Measurements from ENCODE around the gene ZNFX1.

Gene ZNFX1

GRCh38 chr20:49291200-49291599 is 13.3 kb upstream of the ZNFX1 start:
- no peak for DNase-seq

GRCh38 chr20:49290608-49291191 is 12.8 kb upstream of the ZNFX1 start:
- DNase-seq, result no peak

GRCh38 chr20:49288784-49289696 is 11.2 kb upstream of the ZNFX1 start:
- DNase-seq, result no peak

- no peak for DNase-seq
Observed at GRCh38 chr20:49288250-49288751, 10.4 kb upstream of the ZNFX1 start.

DNA sequence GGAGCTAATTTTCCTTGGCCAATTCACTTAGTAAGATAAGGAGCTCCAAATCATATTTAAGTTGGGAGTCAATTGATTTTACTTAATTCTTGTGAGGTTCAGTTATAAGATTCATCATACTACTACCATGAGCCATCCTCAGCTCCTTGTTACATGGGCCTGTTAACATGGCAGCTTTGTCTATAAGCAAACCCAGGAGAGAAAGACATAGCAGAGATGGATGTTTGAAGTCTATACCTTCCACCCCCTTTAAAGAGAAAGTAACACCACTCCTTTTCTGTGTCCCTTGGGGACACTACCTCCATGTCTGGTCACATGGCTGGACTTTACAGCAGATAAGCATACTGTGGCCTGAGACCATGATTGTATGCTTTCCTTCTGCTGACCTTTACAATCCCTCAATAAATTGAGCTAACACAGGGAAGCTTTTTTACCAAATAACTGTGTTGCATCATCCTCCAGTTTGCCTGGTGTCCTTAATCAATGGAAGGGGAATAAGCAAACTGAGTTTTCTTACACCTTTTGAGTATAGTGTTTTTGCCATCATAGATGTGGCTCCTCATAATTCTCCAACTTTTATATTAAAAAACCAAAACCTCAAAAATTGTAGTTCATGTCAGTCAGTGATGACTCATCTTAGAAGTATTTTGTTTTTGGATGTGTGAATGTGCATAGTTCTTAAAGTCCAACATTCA is 9.8 kb upstream of the ZNFX1 start:
- DNase-seq, result no peak

DNA sequence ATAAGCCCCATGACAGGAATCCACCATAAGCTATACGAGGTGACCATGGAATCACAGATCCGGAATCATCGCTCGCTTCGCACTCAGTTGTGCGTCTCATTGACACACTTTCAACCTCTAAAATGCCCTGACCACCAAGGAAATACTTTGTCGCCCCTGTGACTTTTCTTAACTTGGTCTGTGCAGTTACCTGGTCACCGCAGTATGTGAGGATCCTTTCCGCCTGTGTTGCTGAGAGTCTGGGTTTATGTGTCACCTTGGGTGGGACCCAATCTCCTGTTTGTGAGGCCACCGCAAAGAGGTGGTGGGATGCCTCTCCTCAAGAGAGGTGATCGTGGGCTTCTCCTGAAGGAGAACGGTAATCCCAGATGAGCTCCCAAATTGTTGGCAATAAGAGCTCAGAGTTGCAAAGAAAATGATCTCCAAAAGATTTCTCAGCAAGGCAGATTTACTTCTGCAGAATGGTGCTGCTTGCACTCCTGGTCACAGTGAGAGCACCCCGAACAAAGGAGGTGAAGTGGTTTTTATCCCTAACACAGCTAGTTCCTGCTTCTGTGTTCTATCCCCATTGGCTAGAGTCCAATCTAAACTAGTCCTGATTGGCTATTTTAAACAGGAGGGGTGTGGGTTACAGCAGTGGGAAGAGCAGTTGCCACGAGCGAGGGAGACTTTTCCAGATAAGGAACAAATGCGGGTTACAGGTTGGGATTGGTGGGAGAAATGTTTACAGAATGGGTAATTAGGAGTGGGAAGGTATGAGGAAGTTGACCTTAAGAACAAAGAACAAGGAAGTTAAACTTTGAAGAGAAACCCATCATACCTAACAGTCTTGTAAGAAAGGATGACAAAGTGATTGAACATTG is 9.1 kb upstream of the ZNFX1 start:
- no peak for DNase-seq

DNA sequence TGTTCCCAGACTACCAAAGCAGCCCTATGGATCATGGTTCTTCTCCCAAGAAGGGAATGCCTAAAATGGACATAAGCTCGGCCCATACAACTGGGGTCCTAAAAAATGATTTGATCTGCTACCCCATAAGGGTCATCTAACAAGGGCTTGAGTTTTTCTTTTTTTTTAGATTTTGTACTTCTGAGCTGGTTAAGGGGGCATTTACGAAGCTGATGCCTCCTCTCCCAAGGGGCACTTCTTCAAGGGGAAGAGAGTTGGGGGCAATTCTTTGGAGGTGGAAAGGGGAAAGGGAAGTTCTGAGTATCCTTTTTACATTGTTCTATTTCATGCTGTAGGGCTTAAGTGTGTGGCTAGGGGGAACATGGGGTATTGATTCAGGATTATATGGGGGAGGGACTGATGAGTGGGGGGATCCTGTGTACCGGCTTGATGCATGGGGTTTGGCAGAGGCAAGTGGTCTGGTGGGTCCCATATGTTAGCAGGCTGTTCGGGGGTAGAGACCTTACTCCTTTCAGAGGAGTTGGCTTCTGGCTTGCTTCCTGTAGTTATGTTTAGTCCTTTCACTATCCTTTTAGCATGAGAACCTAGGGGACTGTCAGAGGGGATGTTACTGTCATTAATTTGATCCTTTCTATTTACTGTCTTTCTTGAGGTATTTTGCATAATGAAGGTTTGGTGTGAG is 8.1 kb upstream of the ZNFX1 start:
- no peak for DNase-seq

GRCh38 chr20:49285233-49285668 is 7.4 kb upstream of the ZNFX1 start:
- no peak for DNase-seq

- no peak for DNase-seq
Observed at GRCh38 chr20:49284818-49285217, 7.0 kb upstream of the ZNFX1 start.

DNA sequence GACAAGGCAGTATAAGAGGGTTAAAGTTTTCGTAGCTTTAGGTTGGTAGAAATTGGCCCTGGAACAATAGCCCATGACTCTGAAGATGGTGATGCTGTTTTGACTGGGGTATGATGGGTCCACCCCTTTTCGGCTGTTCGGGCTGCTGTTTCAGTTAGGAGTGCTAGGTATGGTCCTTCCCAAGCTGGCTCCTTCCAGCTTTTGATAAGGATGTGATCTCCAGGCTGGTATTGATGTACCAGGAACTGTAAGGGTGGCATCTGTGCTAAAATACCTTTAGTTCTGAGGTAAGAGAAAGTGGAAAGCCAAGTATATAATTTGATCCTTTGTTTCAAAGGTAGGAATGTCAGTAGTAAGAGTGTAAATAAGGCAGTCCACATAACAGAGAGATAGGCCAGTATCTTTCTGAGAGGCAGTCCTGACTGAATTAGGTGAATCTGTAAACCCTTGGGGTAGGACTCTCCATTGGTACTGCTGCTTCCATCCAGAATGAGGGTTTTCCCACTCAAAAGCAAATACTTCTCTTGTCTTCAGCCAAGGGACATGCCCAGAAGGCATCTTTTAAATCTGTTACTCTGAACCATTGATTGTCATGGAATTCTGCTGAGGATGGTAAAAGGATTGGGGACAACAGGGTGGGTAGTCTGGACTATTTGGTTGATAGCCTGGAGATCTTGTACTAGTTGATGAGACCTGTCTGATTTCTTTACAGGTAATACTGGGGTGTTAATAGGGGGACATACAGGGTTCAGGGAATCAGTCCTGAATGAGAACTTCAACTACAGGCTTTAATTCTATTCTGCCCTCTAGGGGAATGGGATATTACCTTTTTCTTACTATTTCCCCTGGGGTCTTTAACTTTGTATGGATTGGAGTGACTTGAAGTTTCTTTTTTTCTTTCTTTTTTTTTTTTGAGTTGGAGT is 6.1 kb upstream of the ZNFX1 start:
- no peak for DNase-seq

DNA sequence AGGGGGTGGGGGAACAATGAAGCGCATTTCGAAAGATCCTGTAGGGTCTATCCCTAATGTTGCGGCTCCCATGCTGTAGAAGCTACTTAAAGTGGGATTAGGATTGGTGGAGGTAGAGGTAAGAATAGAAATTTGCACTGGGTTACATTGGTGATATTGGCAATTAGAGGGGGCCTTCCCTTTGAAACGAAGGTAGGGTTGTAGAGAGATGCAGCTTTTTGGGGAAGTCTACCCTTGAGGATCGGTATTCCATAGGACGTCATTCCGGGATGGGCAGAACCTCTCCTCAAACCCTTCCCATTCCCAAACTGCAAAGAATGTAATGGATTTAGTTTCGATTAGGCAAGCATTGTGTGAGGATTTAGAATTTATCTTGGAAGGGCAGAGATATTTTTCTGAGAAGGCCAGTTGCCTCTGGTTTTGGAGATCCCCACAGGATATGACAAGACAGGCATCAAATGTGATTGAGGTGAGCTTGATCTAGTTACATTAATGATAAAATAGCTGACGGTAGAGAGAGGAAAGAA is 5.4 kb upstream of the ZNFX1 start:
- DNase-seq, result no peak

DNA sequence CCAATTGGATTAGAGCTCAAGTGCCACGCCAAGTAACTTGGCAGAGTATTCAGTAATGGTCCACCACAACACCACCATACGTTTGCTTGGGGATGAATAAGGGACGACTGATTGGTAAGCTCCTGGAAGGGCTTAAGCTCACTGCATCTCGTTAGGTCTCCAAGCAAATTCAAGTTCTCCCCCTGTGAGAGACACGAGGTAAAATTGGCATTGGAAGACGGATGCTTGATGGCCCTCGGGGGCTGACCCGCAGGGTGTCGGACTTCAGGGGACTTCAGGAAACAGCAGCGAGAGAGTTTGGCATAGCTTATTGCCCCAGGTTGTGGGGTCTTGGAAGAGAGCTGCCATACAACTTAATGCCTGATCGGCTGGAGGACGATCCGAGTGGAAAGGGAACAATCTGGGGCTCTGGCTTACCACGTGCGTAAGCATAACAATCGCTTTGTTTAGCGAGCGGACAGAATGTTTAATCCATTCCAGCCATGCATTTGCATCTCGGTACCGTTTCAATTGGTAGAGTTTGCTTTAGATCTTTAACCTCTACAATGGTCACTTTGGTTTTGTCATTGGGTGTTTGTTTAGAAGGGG is 4.8 kb upstream of the ZNFX1 start:
- DNase-seq, result no peak

GRCh38 chr20:49281913-49282467 is 4.1 kb upstream of the ZNFX1 start:
- no peak for DNase-seq

GRCh38 chr20:49281059-49281912 is 3.4 kb upstream of the ZNFX1 start:
- DNase-seq, result no peak

DNA sequence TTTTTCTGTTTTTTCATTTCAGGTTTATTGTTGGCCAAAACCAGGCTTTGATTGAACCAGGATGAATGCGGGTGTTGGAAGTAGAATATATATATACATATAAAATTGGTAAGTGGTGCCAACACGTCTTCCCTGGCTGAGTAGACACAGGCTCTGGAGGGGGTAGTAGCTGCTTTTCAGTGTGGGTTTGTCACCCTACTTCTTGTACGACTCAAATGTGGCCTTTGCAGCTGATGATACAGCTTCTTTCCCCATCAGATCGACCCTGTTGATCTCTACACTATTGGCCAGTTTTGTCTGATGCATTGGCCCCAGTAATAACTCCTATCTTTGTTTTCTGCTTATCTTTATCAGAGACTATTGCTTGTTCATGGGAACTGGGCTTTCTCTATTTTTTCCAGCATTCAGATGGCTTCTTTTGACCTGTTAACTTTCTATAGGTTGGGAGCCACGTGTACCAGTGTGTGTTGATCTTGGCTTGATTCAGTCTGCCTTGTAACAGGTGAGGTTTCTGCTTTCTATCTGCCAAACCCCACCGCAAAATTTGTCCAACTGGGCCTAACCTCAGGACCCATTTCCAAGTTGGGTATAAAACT is 2.7 kb upstream of the ZNFX1 start:
- DNase-seq, result no peak

DNA sequence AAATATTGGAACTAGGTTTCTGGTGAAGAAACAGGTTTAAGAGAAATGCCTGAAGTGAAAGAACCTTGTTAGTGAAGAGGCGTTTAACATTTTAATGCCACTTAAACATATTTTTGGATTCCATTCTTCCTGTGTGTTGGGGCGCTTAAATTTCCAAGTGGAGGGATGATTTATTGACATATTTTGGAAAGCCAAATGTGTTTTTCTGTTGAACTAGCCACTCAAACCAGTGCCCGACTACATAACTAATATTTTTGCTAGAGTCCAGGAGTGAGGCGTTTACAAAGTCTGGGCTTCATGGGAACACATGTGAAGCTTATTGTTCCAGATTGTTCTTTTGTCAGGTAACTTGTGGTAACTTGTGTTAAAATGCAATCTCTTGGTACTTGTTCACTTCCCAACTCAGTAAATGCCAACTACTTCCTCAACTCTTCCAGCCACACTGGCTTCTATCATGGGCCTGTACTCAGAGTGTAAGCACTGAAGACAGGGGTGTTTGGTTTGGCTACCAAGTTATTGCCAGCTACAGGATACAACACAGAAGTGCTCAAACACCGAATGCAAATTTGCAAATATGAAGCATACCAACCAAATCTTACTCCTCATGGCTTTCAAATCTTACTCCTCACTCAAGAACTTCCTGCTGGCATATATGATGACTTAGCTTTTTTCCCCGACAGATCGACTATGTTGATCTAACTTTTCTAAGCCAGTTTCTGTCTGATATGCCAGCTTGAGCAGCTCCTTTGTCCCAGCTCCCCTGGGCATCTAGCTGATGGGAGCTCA is 2.0 kb upstream of the ZNFX1 start:
- no peak for DNase-seq

DNA sequence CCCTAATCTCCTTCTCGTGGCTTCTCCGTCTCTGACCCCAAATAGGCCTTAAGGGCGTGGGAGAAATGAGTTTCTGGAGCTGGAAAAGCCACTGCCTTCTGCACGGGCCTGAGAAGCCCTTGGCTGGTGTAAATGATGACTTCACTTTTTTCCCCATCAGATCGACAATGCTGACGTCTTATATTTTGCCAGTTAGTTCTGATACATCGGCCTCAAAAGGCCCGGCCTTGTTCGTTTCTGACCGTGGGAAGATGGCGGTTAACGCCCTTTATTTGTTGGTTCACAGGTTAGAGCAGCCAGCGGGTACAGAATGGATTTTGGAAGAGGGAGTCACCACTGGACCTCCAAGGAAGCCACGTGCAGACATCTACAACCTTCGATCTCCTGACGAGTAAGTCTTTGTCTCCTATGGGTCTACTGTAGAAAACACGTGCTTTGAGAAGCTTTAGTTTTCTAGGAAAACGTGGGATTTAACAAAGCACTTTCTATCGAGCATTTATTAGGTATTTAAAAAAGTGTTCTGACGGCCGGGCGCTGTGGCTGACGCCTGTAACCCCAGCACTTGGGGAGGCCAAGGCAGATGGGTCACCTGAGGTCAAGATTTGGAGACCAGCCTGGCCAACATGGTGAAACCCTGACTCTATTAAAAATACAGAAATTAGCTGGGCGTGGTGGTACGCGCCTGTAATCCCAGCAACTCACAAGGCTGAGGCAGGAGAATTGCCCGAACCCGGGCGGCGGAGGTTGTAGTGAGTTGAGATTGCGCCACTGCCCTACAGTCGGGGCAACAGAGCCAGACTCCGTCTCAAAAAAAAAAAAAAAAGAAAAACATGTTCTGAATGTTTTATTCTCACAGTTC is 1.2 kb upstream of the ZNFX1 start:
- DNase-seq, result no peak
